HEK293 (cell line): ENCODE results near the gene TGFBRAP1.

ENCODE experiments used
- CTCF ChIP-seq: fragments of 450-650 bp; formaldehyde crosslinking; IDR thresholded peaks from 2 replicates; pipeline ENCODE4 v1.5.1; 2016; ENCODE audit warnings: missing biosample characterization, missing genetic modification characterization
- KLF10 ChIP-seq: fragments of 450-650 bp; IDR thresholded peaks from 2 replicates; pipeline ENCODE4 v1.5.1; 2018; ENCODE audit warnings: missing biosample characterization, mild to moderate bottlenecking, missing genetic modification characterization
- YY1 ChIP-seq: fragments of 450-650 bp; formaldehyde crosslinking; IDR thresholded peaks from 2 replicates; pipeline ENCODE4 v1.5.1; 2018; ENCODE audit warnings: missing biosample characterization, missing genetic modification characterization

GRCh38 chr2:105334211-105334610 lies 4.7 kb upstream of the TGFBRAP1 start:
- TF ChIP-seq KLF10 (tag by site-specific recombination) (no peak), CTCF (tag by site-specific recombination) (no peak), YY1 (tag by site-specific recombination) (no peak)
